Small intestine (tissue), 7 donors: Measurements from ENCODE around the gene GBE1. TPM values are rescaled to one million over a fixed set of nuclear protein-coding genes. Genes with fewer than 3 reads are reported as not detected.

Experiments
- DNase-seq, 2 donors: peaks; one replicate each; pipeline versions ENCODE4 v3.0.0 to v3.0.0-alpha.2; 2013
- FAIRE-seq: peaks from 2 replicates; lab custom pipeline; 2012; peaks lifted over from hg19 to GRCh38; lab: Jason Lieb, UNC
- H3K27ac ChIP-seq, 3 donors: one replicate each; pipeline ENCODE4 v1.5.1; 2013; ENCODE audit warnings: low read length in 2 of 3, mild to moderate bottlenecking in 2 of 3, control low read depth in 1 of 3, inconsistent platforms in 1 of 3, low read depth in 1 of 3, moderate library complexity in 1 of 3
- H3K27me3 ChIP-seq, 3 donors: one replicate each; pipeline ENCODE4 v1.6.1; 2013; ENCODE audit warnings: low read length in 3 of 3, inconsistent platforms in 1 of 3; ENCODE audit not compliant: control insufficient read depth in 3 of 3, insufficient read depth in 3 of 3
- H3K36me3 ChIP-seq, 3 donors: one replicate each; pipeline ENCODE4 v1.6.1; 2013; ENCODE audit warnings: low read length in 3 of 3, inconsistent platforms in 1 of 3, low read depth in 1 of 3, mild to moderate bottlenecking in 1 of 3, moderate library complexity in 1 of 3; ENCODE audit not compliant: control insufficient read depth in 3 of 3, insufficient read depth in 2 of 3
- H3K4me1 ChIP-seq, 3 donors: one replicate each; pipeline ENCODE4 v1.6.1; 2013; ENCODE audit warnings: low read length in 2 of 3, inconsistent platforms in 1 of 3, low read depth in 1 of 3, mild to moderate bottlenecking in 1 of 3, moderate library complexity in 1 of 3; ENCODE audit not compliant: control insufficient read depth in 3 of 3, insufficient read depth in 2 of 3
- H3K4me3 ChIP-seq, 3 donors: one replicate each; pipeline ENCODE4 v1.5.1; 2013; ENCODE audit warnings: low read length in 3 of 3, control low read depth in 1 of 3, inconsistent platforms in 1 of 3, low read depth in 1 of 3, mild to moderate bottlenecking in 1 of 3, moderate library complexity in 1 of 3
- H3K9me3 ChIP-seq, 2 donors: one replicate each; pipeline ENCODE4 v1.6.1; 2013; ENCODE audit warnings: low read depth in 1 of 2, low read length in 1 of 2; ENCODE audit not compliant: control insufficient read depth in 2 of 2, insufficient read depth in 1 of 2
- WGBS, 3 donors: extraction: QIAGEN DNeasy Blood & Tissue Kit; methylation state at CpG; one replicate each; pipeline ENCODE4 v1.1.7; 2013; 5-methylcytosine and 5-hydroxymethylcytosine counted together
- polyA plus RNA-seq, 4 donors: library from polyadenylated mRNA; stranded (reverse) in 3 of 4; unstranded in 1 of 4; fragments of 200-250 nt in 3 of 4; fragments of 120-200 nt in 1 of 4; gene quantifications; one replicate each; pipeline versions ENCODE4 v1.2.1 to v1.2.3, GENCODE V29; 2013
- donor health status: healthy with polysubstance abuse.
- donor health status: control.
- donor health status: control.
- donor health status: Bipolar disorder and iron deficiency.
- donor health status: healthy.

GBE1 gene
- polyA plus RNA-seq, 4 donors: 8.9 to 14.3 (median 10.5) TPM

GRCh38 chr3:81651139-81651538, 110.3 kb downstream of the GBE1 start:
- no peaks in the 10 kb centered on the region for H3K9me3 ChIP-seq
- WGBS, 3 donors: 73 to 84% (median 82%) methylated on average over 4 of the region's 4 CpGs
- H3K27ac ChIP-seq: no peak overlapping the region
- H3K36me3 ChIP-seq: no peaks in the 10 kb centered on the region
- FAIRE-seq: no peak
- H3K27me3 ChIP-seq: no peaks in the 10 kb centered on the region
- no peaks in the 10 kb centered on the region for H3K4me1 ChIP-seq
- no peak overlapping the region for H3K4me3 ChIP-seq
- DNase-seq: no peak

DNA sequence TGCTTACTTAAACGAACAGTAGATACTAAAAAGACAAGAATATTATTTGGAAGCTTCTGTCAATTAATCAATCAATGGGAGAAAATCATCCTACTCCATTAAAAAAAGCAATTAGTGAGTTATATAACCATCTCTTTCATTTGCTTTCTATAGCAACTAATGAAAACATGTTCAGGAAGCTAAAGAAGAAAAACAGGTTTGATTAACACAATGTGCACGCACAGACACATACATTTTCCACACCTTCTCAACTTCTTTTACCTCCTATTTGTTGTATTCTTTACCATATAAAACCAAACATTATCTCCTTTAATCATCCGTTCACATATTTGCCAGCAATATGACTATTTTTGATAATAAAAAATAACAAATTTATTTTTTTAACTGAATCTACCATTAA, 111.3 kb downstream of the GBE1 start:
- H3K36me3 ChIP-seq: peaks cover 0 to 2% (median 0%) of the 10 kb centered on the region in 3 donors
- DNase-seq (no peak), FAIRE-seq (no peak)
- no peaks in the 10 kb centered on the region for H3K4me1 ChIP-seq
- H3K27ac ChIP-seq: no peak overlapping the region
- WGBS, 3 donors: 78 to 89% (median 87%) methylated on average over 3 of the region's 3 CpGs
- no peaks in the 10 kb centered on the region for H3K27me3 ChIP-seq
- H3K9me3 ChIP-seq: no peaks in the 10 kb centered on the region
- no peak overlapping the region for H3K4me3 ChIP-seq

GRCh38 chr3:81645248-81645647, 116.2 kb downstream of the GBE1 start:
- no peaks in the 10 kb centered on the region for H3K27me3 ChIP-seq
- peaks cover 0 to 2% (median 0%) of the 10 kb centered on the region in 3 donors for H3K36me3 ChIP-seq
- H3K4me1 ChIP-seq: no peaks in the 10 kb centered on the region
- 91 to 96% (median 95%) methylated on average over 1 of the region's 1 CpG for WGBS, 3 donors
- DNase-seq (no peak), FAIRE-seq (no peak)
- H3K27ac ChIP-seq: no peak overlapping the region
- no peaks in the 10 kb centered on the region for H3K9me3 ChIP-seq
- H3K4me3 ChIP-seq: no peak overlapping the region

DNA sequence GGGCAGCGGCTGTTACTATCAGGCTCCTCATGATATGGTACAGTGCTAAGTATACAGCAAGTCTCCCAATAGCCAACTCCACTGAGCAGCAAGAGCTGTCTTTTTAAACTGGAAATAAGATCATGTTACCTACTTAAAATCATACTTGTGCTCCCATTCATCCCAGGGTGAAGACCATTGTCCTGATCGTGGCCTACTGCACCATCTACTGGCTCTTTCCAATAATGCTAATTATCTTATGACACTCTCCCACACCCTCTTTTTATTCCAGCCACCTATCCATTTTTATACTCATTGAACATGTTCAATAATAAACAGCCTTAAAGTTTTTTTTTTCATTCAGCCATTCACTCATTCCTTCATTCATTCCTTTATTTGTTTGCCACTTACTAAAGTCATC, 117.7 kb downstream of the GBE1 start:
- Histone ChIP-seq H3K27ac (no peak overlapping the region), H3K36me3 (peaks cover 0 to 2% (median 0%) of the 10 kb centered on the region in 3 donors), H3K4me1 (no peaks in the 10 kb centered on the region), H3K4me3 (no peak overlapping the region), H3K9me3 (no peaks in the 10 kb centered on the region), H3K27me3 (no peaks in the 10 kb centered on the region)
- 67 to 78% (median 77%) methylated on average over 2 of the region's 2 CpGs for WGBS, 3 donors
- peak; percentile 7 to 13 for DNase-seq
- FAIRE-seq: no peak

GRCh38 chr3:81638480-81638879, 123.0 kb downstream of the GBE1 start:
- Histone ChIP-seq H3K9me3 (no peaks in the 10 kb centered on the region), H3K36me3 (no peaks in the 10 kb centered on the region), H3K4me3 (no peak overlapping the region), H3K27me3 (no peaks in the 10 kb centered on the region), H3K27ac (no peak overlapping the region), H3K4me1 (no peaks in the 10 kb centered on the region)
- DNase-seq (no peak), FAIRE-seq (no peak)

DNA sequence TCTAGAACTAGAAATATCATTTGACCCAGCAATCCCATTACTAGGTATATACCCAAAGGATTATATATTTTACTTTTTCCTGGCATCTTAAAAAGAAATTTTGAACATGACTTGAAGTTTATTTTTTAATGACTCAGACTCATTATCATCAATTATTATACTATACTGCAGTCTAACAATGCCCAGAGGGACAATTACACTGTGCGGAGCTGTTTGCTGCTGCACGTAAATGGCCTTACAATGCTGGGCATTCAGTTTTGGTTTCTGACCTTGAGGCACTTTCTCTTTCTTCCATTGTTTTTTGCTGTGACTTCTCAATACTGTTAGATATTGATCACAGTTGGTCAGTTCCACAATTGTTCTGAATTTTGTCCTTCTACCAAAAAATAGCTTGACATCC, 128.8 kb downstream of the GBE1 start:
- H3K27me3 ChIP-seq: no peaks in the 10 kb centered on the region
- no peak for FAIRE-seq
- no peak overlapping the region for H3K4me3 ChIP-seq
- no peak for DNase-seq
- WGBS, 3 donors: 98% methylated on average over 2 of the region's 2 CpGs
- H3K9me3 ChIP-seq: no peaks in the 10 kb centered on the region
- H3K36me3 ChIP-seq: no peaks in the 10 kb centered on the region
- H3K27ac ChIP-seq: no peak overlapping the region
- no peaks in the 10 kb centered on the region for H3K4me1 ChIP-seq

DNA sequence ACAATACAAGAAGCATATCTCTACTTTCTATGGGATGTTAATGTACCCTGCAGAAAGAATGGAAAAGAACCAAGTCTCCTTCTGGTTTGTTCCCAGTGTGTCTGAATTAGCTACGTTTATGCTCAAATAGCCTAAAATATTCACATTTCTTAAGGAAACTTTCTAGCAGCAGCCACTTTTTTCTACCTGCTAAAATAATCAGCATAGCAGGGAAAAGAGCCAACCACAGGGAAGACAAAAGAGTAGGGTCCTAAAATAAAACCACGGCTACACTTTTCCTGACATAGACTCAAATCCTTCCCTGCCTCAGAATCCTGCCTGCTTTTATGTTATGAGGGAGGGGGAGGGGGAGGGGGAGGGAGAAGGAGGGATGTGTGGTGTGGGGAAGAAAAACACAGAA, 136.7 kb downstream of the GBE1 start:
- H3K9me3 ChIP-seq: no peaks in the 10 kb centered on the region
- H3K27me3 ChIP-seq: no peaks in the 10 kb centered on the region
- no peaks in the 10 kb centered on the region for H3K36me3 ChIP-seq
- H3K27ac ChIP-seq: no peak overlapping the region
- WGBS, 3 donors: 72 to 90% (median 83%) methylated on average over 2 of the region's 2 CpGs
- H3K4me1 ChIP-seq: no peaks in the 10 kb centered on the region
- H3K4me3 ChIP-seq: no peak overlapping the region
- DNase-seq: no peak
- FAIRE-seq: no peak

GRCh38 chr3:81622395-81622794, 139.1 kb downstream of the GBE1 start:
- WGBS, 3 donors: 91 to 94% (median 92%) methylated on average over 4 of the region's 4 CpGs

DNA sequence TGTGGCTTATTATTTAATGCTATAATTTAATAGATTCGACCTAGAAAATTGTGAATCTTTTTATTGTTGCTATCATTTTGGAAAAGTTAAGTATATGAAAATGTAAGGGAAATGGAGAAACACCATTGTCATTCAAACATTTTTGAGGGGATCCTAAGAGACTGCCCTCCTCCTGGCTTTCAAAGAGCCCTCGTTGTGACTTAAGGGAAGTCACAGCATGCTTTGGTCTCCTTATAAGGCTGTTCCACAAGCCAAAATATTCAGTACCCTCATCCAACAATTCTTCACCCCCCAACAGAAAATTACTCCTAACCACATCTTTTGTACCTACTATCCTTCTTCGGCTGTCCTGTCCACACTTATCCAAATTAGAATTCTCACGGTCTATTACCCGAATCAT, 140.2 kb downstream of the GBE1 start:
- Histone ChIP-seq H3K36me3 (no peaks in the 10 kb centered on the region), H3K27me3 (no peaks in the 10 kb centered on the region), H3K9me3 (no peaks in the 10 kb centered on the region), H3K4me1 (no peaks in the 10 kb centered on the region), H3K4me3 (no peak overlapping the region), H3K27ac (no peak overlapping the region)
- DNase-seq (no peak), FAIRE-seq (no peak)
- 91 to 95% (median 91%) methylated on average over 5 of the region's 5 CpGs for WGBS, 3 donors

More at GRCh38 chr3:81622395-81622794, 139.1 kb downstream of the GBE1 start:
- H3K4me1 ChIP-seq: no peaks in the 10 kb centered on the region
- DNase-seq (no peak), FAIRE-seq (no peak)
- H3K36me3 ChIP-seq: no peaks in the 10 kb centered on the region
- H3K4me3 ChIP-seq: no peak overlapping the region
- no peaks in the 10 kb centered on the region for H3K9me3 ChIP-seq
- H3K27me3 ChIP-seq: no peaks in the 10 kb centered on the region
- H3K27ac ChIP-seq: no peak overlapping the region
